Measurements from ENCODE around the gene SNED1.

DNA sequence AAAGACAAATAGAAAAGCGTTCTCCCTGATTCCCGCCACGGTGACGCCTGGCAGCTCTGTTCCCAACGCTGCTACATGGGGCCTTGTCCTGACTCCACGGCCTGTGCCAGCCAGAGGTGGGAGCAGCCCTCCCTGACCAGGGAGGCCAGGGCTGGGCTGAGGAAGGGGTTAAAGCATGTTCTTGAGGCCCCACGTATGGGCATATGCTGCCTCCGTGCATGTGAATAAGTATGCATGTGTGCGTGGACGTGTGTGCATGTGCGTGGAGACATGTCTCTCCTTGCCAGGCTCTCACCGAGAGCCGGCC, 1.6 kb upstream of the SNED1 start:
- TF ChIP-seq, protein P1, sequence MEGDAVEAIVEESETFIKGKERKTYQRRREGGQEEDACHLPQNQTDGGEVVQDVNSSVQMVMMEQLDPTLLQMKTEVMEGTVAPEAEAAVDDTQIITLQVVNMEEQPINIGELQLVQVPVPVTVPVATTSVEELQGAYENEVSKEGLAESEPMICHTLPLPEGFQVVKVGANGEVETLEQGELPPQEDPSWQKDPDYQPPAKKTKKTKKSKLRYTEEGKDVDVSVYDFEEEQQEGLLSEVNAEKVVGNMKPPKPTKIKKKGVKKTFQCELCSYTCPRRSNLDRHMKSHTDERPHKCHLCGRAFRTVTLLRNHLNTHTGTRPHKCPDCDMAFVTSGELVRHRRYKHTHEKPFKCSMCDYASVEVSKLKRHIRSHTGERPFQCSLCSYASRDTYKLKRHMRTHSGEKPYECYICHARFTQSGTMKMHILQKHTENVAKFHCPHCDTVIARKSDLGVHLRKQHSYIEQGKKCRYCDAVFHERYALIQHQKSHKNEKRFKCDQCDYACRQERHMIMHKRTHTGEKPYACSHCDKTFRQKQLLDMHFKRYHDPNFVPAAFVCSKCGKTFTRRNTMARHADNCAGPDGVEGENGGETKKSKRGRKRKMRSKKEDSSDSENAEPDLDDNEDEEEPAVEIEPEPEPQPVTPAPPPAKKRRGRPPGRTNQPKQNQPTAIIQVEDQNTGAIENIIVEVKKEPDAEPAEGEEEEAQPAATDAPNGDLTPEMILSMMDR (IDR thresholded peaks at IDR 0.05) = no peak
- TF ChIP-seq GATA3 (IDR thresholded peaks at IDR 0.05; ENCODE audit: borderline replicate concordance) = no peak
- no peak for TF ChIP-seq PHF8 (IDR thresholded peaks at IDR 0.05; ENCODE audit: borderline replicate concordance, low read depth)
- TF ChIP-seq EP300 (IDR thresholded peaks at IDR 0.05) = no peak
- no peak for TF ChIP-seq BHLHE40 (IDR thresholded peaks at IDR 0.05; ENCODE audit: low read depth, low read length)
- TF ChIP-seq, protein P2, sequence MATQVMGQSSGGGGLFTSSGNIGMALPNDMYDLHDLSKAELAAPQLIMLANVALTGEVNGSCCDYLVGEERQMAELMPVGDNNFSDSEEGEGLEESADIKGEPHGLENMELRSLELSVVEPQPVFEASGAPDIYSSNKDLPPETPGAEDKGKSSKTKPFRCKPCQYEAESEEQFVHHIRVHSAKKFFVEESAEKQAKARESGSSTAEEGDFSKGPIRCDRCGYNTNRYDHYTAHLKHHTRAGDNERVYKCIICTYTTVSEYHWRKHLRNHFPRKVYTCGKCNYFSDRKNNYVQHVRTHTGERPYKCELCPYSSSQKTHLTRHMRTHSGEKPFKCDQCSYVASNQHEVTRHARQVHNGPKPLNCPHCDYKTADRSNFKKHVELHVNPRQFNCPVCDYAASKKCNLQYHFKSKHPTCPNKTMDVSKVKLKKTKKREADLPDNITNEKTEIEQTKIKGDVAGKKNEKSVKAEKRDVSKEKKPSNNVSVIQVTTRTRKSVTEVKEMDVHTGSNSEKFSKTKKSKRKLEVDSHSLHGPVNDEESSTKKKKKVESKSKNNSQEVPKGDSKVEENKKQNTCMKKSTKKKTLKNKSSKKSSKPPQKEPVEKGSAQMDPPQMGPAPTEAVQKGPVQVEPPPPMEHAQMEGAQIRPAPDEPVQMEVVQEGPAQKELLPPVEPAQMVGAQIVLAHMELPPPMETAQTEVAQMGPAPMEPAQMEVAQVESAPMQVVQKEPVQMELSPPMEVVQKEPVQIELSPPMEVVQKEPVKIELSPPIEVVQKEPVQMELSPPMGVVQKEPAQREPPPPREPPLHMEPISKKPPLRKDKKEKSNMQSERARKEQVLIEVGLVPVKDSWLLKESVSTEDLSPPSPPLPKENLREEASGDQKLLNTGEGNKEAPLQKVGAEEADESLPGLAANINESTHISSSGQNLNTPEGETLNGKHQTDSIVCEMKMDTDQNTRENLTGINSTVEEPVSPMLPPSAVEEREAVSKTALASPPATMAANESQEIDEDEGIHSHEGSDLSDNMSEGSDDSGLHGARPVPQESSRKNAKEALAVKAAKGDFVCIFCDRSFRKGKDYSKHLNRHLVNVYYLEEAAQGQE (IDR thresholded peaks at IDR 0.05) = no peak
